NB4 (cell line): ENCODE results near the gene IGSF21.

Experiments used
- MYC ChIP-seq: IDR thresholded peaks from 2 replicates; pipeline ENCODE4 v1.6.1; 2011; ENCODE audit warnings: low read depth, low read length
- POLR2A ChIP-seq: IDR thresholded peaks from 2 replicates; pipeline ENCODE4 v1.6.1; 2011; ENCODE audit warnings: mild to moderate bottlenecking; ENCODE audit not compliant: insufficient read length; ENCODE audit errors: extremely low read depth
- TF ChIP-seq, protein P1 (sequence below): IDR thresholded peaks from one replicate; pipeline ENCODE4 v1.5.1; 2012; ENCODE audit warnings: low read depth, low read length
- TF ChIP-seq, protein P2 (sequence below): IDR thresholded peaks from 2 replicates; pipeline ENCODE4 v1.6.1; 2011; ENCODE audit warnings: low read depth, low read length

DNA sequence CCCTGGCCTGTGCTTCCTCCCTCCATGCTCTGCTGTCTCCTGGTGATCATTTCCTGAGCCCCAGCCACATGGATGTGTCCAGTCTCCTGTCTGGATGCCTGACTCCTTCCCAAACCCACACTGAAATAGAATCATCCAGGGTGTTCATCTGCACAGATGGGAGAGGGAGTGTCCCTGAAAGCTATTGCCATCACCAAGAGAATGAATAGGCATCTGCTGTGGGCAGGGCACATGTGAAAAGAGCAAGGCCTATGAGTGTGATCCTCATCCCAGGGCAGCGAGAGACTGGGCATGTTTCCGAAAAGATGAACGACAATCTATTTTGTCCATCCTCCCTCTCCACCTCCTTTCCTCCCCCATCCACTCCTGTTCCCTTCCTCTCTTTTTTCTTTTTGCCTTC, 5.0 kb downstream of the IGSF21 start:
- TF ChIP-seq POLR2A (no peak), MYC (no peak)
- TF ChIP-seq, protein P1, sequence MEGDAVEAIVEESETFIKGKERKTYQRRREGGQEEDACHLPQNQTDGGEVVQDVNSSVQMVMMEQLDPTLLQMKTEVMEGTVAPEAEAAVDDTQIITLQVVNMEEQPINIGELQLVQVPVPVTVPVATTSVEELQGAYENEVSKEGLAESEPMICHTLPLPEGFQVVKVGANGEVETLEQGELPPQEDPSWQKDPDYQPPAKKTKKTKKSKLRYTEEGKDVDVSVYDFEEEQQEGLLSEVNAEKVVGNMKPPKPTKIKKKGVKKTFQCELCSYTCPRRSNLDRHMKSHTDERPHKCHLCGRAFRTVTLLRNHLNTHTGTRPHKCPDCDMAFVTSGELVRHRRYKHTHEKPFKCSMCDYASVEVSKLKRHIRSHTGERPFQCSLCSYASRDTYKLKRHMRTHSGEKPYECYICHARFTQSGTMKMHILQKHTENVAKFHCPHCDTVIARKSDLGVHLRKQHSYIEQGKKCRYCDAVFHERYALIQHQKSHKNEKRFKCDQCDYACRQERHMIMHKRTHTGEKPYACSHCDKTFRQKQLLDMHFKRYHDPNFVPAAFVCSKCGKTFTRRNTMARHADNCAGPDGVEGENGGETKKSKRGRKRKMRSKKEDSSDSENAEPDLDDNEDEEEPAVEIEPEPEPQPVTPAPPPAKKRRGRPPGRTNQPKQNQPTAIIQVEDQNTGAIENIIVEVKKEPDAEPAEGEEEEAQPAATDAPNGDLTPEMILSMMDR: no peak
- TF ChIP-seq, protein P2, sequence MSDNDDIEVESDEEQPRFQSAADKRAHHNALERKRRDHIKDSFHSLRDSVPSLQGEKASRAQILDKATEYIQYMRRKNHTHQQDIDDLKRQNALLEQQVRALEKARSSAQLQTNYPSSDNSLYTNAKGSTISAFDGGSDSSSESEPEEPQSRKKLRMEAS: no peak
